Eye (tissue), 1 donor: ENCODE measurements around the gene RAI1.
"Not testable (repeated sequence)": the region's sequence is repeated elsewhere in the genome, so short reads cannot be mapped to it uniquely, and the experiment has no call there.

Experiments
- DNase-seq: peaks from one replicate; pipeline ENCODE4 v3.0.0-alpha.2; 2015

Gene RAI1

GRCh38 chr17:17664064-17664452, 17.2 kb upstream of the RAI1 start:
- DNase-seq, result no peak

- no peak for DNase-seq
Observed at GRCh38 chr17:17665255-17665654, 16.0 kb upstream of the RAI1 start.

GRCh38 chr17:17666111-17666714, 15.0 kb upstream of the RAI1 start:
- DNase-seq, result no peak

- DNase-seq, result no peak
Observed at GRCh38 chr17:17667231-17667630, 14.0 kb upstream of the RAI1 start.

- no peak for DNase-seq
Observed at GRCh38 chr17:17667947-17668346, 13.3 kb upstream of the RAI1 start.

GRCh38 chr17:17668358-17668757, 12.9 kb upstream of the RAI1 start:
- no peak for DNase-seq

- DNase-seq, result no peak
Observed at GRCh38 chr17:17668775-17669579, 12.3 kb upstream of the RAI1 start.

- DNase-seq, result peak; percentile 91
Observed at GRCh38 chr17:17669580-17670235, 11.6 kb upstream of the RAI1 start.

GRCh38 chr17:17670701-17671305, 10.5 kb upstream of the RAI1 start:
- no peak for DNase-seq

- no peak for DNase-seq
Observed at GRCh38 chr17:17671369-17672129, 9.7 kb upstream of the RAI1 start.

- DNase-seq, result no peak
Observed at GRCh38 chr17:17672453-17673368, 8.5 kb upstream of the RAI1 start.

- no peak for DNase-seq
Observed at GRCh38 chr17:17675416-17675815, 5.8 kb upstream of the RAI1 start.

GRCh38 chr17:17675925-17676534, 5.2 kb upstream of the RAI1 start:
- no peak for DNase-seq

GRCh38 chr17:17676752-17677151, 4.5 kb upstream of the RAI1 start:
- DNase-seq, result no peak

- DNase-seq, result no peak
Observed at GRCh38 chr17:17677299-17678040, 3.8 kb upstream of the RAI1 start.

- DNase-seq, result not testable (repeated sequence)
Observed at GRCh38 chr17:17678063-17678699, 3.1 kb upstream of the RAI1 start.

GRCh38 chr17:17679243-17679642, 2.0 kb upstream of the RAI1 start:
- DNase-seq, result no peak

- DNase-seq, result no peak
Observed at GRCh38 chr17:17679748-17680147, 1.5 kb upstream of the RAI1 start.

- no peak for DNase-seq
Observed at GRCh38 chr17:17680477-17681186, 626 bp upstream of the RAI1 start.
